ENCODE data around the gene DHX40.
"Not testable (repeated sequence)": the region's sequence is repeated elsewhere in the genome, so short reads cannot be mapped to it uniquely, and the experiment has no call there.

The DHX40 gene

GRCh38 chr17:59627770-59628171 is 62.4 kb downstream of the DHX40 start:
- no peak for DNase-seq (ENCODE audit: low read depth in 1 of 2, low spot score in 1 of 2)

- DNase-seq (ENCODE audit: low read depth in 1 of 2, low spot score in 1 of 2), result no peak
These were observed 63.8 kb downstream of the DHX40 start for GRCh38 chr17:59629174-59629573.

GRCh38 chr17:59631276-59631675 is 65.9 kb downstream of the DHX40 start:
- no peak for DNase-seq (ENCODE audit: low read depth in 1 of 2, low spot score in 1 of 2)

- DNase-seq (ENCODE audit: low read depth in 1 of 2, low spot score in 1 of 2), result no peak
These were observed 67.0 kb downstream of the DHX40 start for GRCh38 chr17:59632398-59632797.

GRCh38 chr17:59633658-59634359 is 68.4 kb downstream of the DHX40 start:
- DNase-seq (ENCODE audit: low read depth in 1 of 2, low spot score in 1 of 2), result no peak

GRCh38 chr17:59634632-59635541 is 69.5 kb downstream of the DHX40 start:
- no peak for DNase-seq (ENCODE audit: low read depth in 1 of 2, low spot score in 1 of 2)

GRCh38 chr17:59637611-59638310 is 72.4 kb downstream of the DHX40 start:
- DNase-seq (ENCODE audit: low read depth in 1 of 2, low spot score in 1 of 2), result no peak

GRCh38 chr17:59638553-59638952 is 73.1 kb downstream of the DHX40 start:
- no peak for DNase-seq (ENCODE audit: low read depth in 1 of 2, low spot score in 1 of 2)

GRCh38 chr17:59641799-59642484 is 76.5 kb downstream of the DHX40 start:
- DNase-seq (ENCODE audit: low read depth in 1 of 2, low spot score in 1 of 2), result no peak

- no peak for DNase-seq (ENCODE audit: low read depth in 1 of 2, low spot score in 1 of 2)
These were observed 77.2 kb downstream of the DHX40 start for GRCh38 chr17:59642565-59642964.

GRCh38 chr17:59643159-59644140 is 78.0 kb downstream of the DHX40 start:
- DNase-seq (ENCODE audit: low read depth in 1 of 2, low spot score in 1 of 2), result no peak

GRCh38 chr17:59647288-59647687 is 81.9 kb downstream of the DHX40 start:
- DNase-seq (ENCODE audit: low read depth in 1 of 2, low spot score in 1 of 2), result no peak

GRCh38 chr17:59649886-59650285 is 84.5 kb downstream of the DHX40 start:
- no peak for DNase-seq (ENCODE audit: low read depth in 1 of 2, low spot score in 1 of 2)

GRCh38 chr17:59650642-59651041 is 85.2 kb downstream of the DHX40 start:
- no peak for DNase-seq (ENCODE audit: low read depth in 1 of 2, low spot score in 1 of 2)

GRCh38 chr17:59651346-59651745 is 85.9 kb downstream of the DHX40 start:
- no peak for DNase-seq (ENCODE audit: low read depth in 1 of 2, low spot score in 1 of 2)

- no peak for DNase-seq (ENCODE audit: low read depth in 1 of 2, low spot score in 1 of 2)
These were observed 86.7 kb downstream of the DHX40 start for GRCh38 chr17:59652119-59652518.

- not testable (repeated sequence) for DNase-seq (ENCODE audit: low read depth in 1 of 2, low spot score in 1 of 2)
These were observed 91.2 kb downstream of the DHX40 start for GRCh38 chr17:59656624-59657023.

Data from activated CD4-positive, alpha-beta T cell treated with anti-CD3 and anti-CD28 coated beads, Interleukin-2, amount 50 U/mL, for 24 hours (primary cell).